ENCODE results near the gene ADAMTS17. TPM values are rescaled to one million over a fixed set of nuclear protein-coding genes. Genes with fewer than 3 reads are reported as not detected.
"Not testable (repeated sequence)": the region's sequence is repeated elsewhere in the genome, so short reads cannot be mapped to it uniquely, and the experiment has no call there.

ADAMTS17 gene
- polyA plus RNA-seq, 3 donors: 2.1 to 2.5 (median 2.1) TPM

GRCh38 chr15:99956820-99957641 lies 384.7 kb downstream of the ADAMTS17 start:
- no peak for DNase-seq

- DNase-seq: no peak
Observed at GRCh38 chr15:99956022-99956775, 385.6 kb downstream of the ADAMTS17 start.

GRCh38 chr15:99955532-99955931 lies 386.2 kb downstream of the ADAMTS17 start:
- DNase-seq: no peak

- no peak for DNase-seq
Observed at GRCh38 chr15:99955181-99955525, 386.6 kb downstream of the ADAMTS17 start.

- no peak for DNase-seq
Observed at GRCh38 chr15:99954361-99955180, 387.2 kb downstream of the ADAMTS17 start.

- no peak for DNase-seq
Observed at GRCh38 chr15:99953886-99954285, 387.9 kb downstream of the ADAMTS17 start.

DNA sequence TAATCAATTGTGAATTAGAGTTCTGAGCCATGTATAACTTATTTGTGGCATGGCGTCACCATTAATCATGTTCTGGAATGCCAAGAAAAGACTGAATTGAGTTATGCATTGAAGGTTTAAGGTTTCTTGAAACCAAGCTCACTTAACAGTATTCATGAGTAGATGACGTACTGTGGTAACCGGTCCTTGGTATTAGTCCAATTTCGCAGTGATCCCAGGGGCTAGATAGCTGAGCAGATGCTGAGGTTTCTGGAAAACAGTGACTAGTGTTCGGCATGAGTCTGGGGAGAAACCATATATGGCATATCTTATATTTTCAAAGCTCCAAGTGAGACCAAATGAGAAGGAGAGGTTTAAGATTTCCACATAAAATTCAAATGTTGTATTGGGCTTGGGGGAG lies 390.3 kb downstream of the ADAMTS17 start:
- no peak for DNase-seq

GRCh38 chr15:99944131-99944530 lies 397.6 kb downstream of the ADAMTS17 start:
- no peak for DNase-seq

- DNase-seq: no peak
Observed at GRCh38 chr15:99943466-99943865, 398.3 kb downstream of the ADAMTS17 start.

- no peak for DNase-seq
Observed at GRCh38 chr15:99932676-99933402, 408.9 kb downstream of the ADAMTS17 start.

DNA sequence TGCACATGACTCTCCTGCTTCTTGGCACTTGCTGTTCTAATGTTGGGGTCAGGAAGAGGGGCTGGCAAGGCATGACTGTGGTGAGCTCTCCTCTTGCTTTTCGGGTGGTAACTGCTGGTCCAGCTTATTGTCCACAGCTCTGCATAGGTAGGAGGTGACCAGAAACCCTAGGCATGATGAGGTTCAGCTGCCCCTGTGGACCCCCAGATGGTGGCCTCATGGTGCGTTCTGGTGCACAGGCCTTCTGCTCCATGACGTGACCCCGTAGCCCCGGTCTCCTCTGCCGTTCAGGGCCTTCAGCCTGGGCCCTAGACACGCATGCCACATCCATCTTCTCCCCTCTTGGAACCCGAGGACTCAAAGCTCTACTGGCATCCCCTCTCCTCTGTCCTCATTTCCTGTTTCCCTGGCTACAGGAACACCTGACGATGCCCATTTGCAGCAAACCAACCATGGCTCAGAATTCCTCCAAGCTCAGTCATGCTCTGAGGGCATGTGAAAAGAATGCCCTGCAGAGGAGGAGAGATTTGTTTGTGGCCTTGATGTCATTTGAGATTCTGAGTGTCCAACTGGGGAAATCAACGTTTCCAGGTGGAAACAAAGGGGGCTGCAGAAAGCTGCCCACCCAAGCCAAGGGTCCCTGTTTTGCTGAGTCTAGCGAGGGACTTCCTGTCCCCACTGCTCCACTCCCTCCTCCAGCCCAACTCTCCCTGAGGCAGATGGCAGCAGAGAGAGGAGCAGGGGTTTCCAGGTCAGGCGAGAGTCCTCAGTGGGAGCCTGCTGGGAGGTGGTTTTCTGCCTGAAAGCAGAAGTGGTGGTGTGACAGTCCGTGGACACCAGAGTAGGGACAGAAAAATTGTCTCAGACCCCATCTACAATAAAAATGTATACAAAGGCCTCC lies 409.8 kb downstream of the ADAMTS17 start:
- peak; percentile 41 for DNase-seq

- no peak for DNase-seq
Observed at GRCh38 chr15:99930696-99931095, 411.1 kb downstream of the ADAMTS17 start.

- DNase-seq: no peak
Observed at GRCh38 chr15:99929266-99929665, 412.5 kb downstream of the ADAMTS17 start.

DNA sequence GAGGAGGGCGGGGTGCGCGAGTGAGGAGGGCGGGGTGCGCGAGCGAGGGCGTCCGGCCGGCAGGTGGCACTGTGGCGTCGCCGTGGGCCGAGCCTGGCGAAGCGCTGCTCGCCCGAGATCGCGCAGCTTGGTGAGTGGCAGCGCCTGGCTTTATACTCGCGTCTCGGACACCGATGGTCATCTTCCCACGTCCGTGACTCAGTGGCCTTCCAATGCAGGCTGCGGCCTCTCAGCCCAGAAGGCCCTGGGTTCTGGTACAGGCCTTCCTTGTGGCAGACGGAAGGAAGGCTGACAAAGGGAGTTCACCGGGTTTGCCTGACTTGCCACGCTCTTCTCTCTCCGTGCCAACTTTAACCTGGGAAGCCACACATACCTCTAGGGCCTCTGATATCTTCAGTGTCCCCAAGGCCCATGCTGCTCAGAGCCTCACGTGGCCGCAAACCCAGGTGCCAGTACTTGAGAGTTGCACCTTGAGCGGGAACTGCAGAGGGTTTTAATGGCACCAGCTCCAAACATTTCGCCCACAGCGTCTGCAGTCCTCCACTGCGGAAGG lies 413.3 kb downstream of the ADAMTS17 start:
- DNase-seq: peak; percentile 65

DNA sequence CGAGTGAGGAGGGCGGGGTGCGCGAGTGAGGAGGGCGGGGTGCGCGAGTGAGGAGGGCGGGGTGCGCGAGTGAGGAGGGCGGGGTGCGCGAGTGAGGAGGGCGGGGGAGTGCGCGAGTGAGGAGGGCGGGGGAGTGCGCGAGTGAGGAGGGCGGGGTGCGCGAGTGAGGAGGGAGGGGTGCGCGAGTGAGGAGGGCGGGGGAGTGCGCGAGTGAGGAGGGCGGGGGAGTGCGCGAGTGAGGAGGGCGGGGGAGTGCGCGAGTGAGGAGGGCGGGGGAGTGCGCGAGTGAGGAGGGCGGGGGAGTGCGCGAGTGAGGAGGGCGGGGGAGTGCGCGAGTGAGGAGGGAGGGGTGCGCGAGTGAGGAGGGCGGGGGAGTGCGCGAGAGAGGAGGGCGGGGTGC lies 415.2 kb downstream of the ADAMTS17 start:
- DNase-seq: not testable (repeated sequence)

DNA sequence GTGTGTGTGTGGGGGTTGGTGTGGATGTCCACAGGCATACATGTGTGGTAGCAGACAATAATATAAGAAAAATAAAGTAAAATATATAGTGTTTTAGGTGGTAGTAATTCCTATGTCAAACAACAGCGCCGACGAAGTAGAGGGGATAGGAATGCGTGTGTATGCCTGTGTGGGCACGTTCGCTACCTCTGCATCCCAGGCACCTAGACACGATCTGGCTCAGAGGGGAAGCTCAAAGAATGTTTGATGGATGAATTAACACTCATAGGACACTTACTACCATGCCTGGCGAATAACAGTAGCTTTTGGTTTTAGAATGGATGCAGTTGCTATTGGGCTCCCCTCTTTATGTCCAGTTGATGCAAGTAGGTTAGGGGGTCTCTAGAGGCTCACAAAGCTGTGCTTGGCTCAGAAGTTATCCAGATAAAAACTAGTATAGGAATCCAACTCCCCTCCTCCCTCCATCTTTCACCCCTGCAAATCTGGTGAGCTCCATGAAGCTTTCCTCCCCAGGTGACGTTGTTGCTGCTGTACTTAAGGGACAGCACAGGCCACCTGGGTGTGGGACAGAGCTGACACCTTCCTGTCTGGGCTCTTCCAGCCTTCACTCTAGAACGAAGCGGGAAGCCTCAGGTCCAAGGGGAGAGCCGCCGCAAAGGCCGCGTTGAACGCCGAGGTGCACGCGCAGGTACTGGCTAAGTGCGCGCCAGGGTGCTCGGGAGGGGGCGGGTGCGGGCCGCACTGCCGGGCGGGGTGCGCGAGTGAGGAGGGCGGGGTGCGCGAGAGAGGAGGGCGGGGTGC lies 415.9 kb downstream of the ADAMTS17 start:
- DNase-seq: peak; percentile 27

DNA sequence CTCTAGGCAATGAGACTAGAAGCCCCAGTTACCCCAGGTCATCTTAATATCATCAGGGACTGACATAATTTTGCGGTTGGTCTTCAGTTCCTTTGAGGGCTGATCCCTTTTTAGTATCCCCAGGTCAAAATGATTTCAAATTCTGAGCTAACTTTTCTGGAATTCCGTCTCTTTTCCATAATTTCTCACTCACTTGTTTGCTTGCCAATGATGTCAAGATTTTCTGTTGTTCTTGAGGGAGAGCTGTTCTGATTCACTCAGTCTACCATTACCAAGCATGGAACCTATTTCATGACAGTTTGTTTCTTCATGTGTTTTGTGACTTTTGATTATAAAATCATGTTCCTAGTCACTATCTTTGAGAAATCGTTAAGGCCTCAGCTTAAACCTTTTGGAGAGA lies 418.1 kb downstream of the ADAMTS17 start:
- no peak for DNase-seq

Measured in renal pelvis (tissue), 4 donors.